ENCODE measurements around the gene TLNRD1. TPM values are rescaled to one million over a fixed set of nuclear protein-coding genes. Genes with fewer than 3 reads are reported as not detected.

TLNRD1 gene
- polyA plus RNA-seq, 1 donor, result 14.0 TPM

DNA sequence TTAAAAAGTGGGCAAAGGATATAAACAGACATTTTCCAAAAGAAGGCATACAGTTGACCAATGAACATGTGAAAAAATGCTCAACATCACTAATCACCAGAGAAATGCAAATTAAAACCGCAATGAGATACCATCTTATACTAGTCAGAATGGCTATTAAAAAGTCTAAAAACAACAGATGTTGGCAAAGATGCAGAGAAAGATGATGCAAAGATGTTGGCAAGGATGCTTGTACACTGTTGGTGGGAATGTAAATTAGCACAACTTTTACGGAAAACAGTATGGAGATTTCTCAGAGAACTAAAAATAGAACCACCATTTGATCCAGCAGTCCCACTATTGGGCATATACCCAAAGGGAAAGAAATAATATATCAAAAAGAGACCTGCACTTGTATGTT lies 53.5 kb downstream of the TLNRD1 start:
- DNase-seq (ENCODE audit: low read depth), result no peak

Other genes starting within 250 kb of the TLNRD1 start
- gene CEMIP, start 221.6 kb upstream of the TLNRD1 start, polyA plus RNA-seq (ENCODE audit: insufficient read length), result 2.4 TPM
- gene MESD, start 11.1 kb upstream of the TLNRD1 start, polyA plus RNA-seq (ENCODE audit: insufficient read length), result 18.7 TPM
- 0.37 TPM for gene CFAP161, start 133.3 kb downstream of the TLNRD1 start, polyA plus RNA-seq (ENCODE audit: insufficient read length)
- gene IL16, start 196.0 kb downstream of the TLNRD1 start, polyA plus RNA-seq (ENCODE audit: insufficient read length), result 6.6 TPM